Measurements from ENCODE around the gene WDR87. TPM values are rescaled to one million over a fixed set of nuclear protein-coding genes. Genes with fewer than 3 reads are reported as not detected.

The WDR87 gene
- total and polyA plus RNA-seq, 2 of the 8 experiments (the other 6 are each of a cell fraction or from before 2014, with no cell fraction given) = not detected

DNA sequence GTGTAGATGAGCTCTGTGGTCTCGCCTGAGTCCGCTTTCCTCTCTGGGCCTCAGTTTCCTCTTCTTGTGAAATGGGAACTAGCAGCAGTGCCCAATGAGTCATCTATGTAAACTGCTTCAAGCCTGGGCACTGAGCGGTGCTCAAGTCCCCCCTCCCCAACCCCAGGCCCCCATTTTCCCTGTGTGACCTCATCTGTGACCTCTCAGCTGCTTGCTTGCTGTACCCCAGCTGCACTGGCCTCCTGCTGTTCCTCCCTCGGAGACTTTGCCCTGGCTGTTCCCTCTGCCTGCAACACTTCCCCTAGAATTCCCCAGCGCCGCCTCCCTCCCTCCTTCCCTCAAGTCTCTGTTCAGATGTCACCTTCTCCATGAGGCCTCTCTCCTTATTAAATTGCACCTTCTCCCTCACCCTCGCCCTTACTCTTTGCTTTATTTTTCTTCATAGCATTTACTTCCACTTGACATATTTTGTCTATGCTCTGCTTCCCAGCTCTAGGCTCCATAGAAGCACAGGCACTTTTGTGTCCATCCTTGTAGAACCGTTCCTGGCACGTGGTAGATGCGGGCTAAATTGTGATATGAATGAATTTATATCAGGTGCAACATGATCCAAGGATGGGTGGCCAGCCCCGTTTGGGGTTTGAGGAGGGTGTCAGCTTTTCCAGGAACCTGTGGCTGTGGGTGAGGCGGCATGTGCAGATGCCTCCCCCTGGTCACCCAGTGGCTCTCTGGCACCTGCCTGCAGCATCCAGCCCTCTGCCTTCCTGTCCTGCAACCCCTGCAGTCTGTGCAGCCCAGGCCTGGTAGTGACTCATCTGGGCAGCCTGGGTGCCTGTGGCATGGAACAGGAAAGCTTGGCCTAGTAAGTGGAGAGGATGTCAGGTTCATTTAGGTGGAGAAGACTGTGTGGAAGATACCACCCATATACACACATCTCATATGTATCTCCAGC lies 26.9 kb upstream of the WDR87 start (continued):
- no peak for TF ChIP-seq CHD1 (IDR thresholded peaks at IDR 0.05; ENCODE audit: low read depth, low read length)
- TF ChIP-seq TCF12 (IDR thresholded peaks at IDR 0.05; ENCODE audit: low read depth, low read length) = peak; percentile 80; the same call in 1 of the 2 replicates
- no peak for TF ChIP-seq FOSL1 (IDR thresholded peaks at IDR 0.05; ENCODE audit: insufficient read depth, low read depth, low read length)

Measured in H1 (cell line).